NB4 (cell line): ENCODE measurements around the gene TBCE.

Experiments
- MYC ChIP-seq: IDR thresholded peaks from 2 replicates; pipeline ENCODE4 v1.6.1; 2011; ENCODE audit warnings: low read depth, low read length
- POLR2A ChIP-seq: IDR thresholded peaks from 2 replicates; pipeline ENCODE4 v1.6.1; 2011; ENCODE audit warnings: mild to moderate bottlenecking; ENCODE audit not compliant: insufficient read length; ENCODE audit errors: extremely low read depth
- TF ChIP-seq, protein P1 (sequence below): IDR thresholded peaks from one replicate; pipeline ENCODE4 v1.5.1; 2012; ENCODE audit warnings: low read depth, low read length
- TF ChIP-seq, protein P2 (sequence below): IDR thresholded peaks from 2 replicates; pipeline ENCODE4 v1.6.1; 2011; ENCODE audit warnings: low read depth, low read length

DNA sequence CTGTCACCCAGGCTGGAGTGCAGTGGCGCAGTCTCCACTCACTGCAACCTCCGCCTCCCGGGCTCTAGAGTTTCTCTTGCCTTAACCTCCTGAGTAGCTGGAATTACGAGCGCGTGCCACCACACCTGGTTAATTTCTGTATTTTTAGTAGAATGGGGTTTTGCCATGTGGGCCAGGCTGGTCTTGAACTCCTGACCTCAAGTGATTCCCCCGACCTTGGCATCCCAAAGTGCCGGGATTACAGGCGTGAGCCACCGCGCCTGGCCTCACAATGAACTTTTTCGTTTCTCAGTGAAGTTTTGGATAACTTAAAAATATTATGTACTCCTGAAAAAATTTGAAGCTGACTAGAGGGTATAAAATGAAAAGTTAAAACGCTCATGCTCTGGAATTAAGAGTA lies 59.5 kb downstream of the TBCE start:
- TF ChIP-seq, protein P1, sequence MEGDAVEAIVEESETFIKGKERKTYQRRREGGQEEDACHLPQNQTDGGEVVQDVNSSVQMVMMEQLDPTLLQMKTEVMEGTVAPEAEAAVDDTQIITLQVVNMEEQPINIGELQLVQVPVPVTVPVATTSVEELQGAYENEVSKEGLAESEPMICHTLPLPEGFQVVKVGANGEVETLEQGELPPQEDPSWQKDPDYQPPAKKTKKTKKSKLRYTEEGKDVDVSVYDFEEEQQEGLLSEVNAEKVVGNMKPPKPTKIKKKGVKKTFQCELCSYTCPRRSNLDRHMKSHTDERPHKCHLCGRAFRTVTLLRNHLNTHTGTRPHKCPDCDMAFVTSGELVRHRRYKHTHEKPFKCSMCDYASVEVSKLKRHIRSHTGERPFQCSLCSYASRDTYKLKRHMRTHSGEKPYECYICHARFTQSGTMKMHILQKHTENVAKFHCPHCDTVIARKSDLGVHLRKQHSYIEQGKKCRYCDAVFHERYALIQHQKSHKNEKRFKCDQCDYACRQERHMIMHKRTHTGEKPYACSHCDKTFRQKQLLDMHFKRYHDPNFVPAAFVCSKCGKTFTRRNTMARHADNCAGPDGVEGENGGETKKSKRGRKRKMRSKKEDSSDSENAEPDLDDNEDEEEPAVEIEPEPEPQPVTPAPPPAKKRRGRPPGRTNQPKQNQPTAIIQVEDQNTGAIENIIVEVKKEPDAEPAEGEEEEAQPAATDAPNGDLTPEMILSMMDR: no peak
- TF ChIP-seq POLR2A (no peak), MYC (no peak)
- TF ChIP-seq, protein P2, sequence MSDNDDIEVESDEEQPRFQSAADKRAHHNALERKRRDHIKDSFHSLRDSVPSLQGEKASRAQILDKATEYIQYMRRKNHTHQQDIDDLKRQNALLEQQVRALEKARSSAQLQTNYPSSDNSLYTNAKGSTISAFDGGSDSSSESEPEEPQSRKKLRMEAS: no peak
